CD14-positive monocyte (primary cell): ENCODE measurements around the gene CCDC12. TPM values are rescaled to one million over a fixed set of nuclear protein-coding genes. Genes with fewer than 3 reads are reported as not detected.

ENCODE experiments used
- DNase-seq, 3 donors: peaks; one replicate each; pipeline ENCODE4 v3.0.0-alpha.2; 2011 to 2022
- H2AFZ ChIP-seq: 2 replicates; pipeline ENCODE4 v1.6.0; 2012; ENCODE audit warnings: mild to moderate bottlenecking, low read depth, low read length, inconsistent platforms; ENCODE audit not compliant: insufficient read depth, poor library complexity, severe bottlenecking
- H3K27ac ChIP-seq, 2 donors: 1 replicate in 1 of 2; 2 replicates in 1 of 2; pipeline ENCODE4 v1.5.1; 2012 to 2013; ENCODE audit warnings: low read length in 2 of 2, control low read depth in 1 of 2, inconsistent platforms in 1 of 2, low read depth in 1 of 2, mild to moderate bottlenecking in 1 of 2
- H3K27me3 ChIP-seq, 2 donors: one replicate each; pipeline versions ENCODE4 v1.6.0 to v1.6.1; 2011 to 2013; ENCODE audit warnings: low read length in 2 of 2; ENCODE audit not compliant: control insufficient read depth in 2 of 2, insufficient read depth in 2 of 2
- H3K36me3 ChIP-seq, 2 donors: replicated peaks in 1 of 2; 1 replicate in 1 of 2; 2 replicates in 1 of 2; pipeline versions ENCODE4 v1.5.1 to v1.6.1; 2012 to 2013; ENCODE audit warnings: low read length in 2 of 2, control low read depth in 1 of 2, inconsistent platforms in 1 of 2, mild to moderate bottlenecking in 1 of 2; ENCODE audit not compliant: insufficient read depth in 2 of 2, control insufficient read depth in 1 of 2
- H3K4me1 ChIP-seq, 2 donors: 1 replicate in 1 of 2; 2 replicates in 1 of 2; pipeline versions ENCODE4 v1.5.1 to v1.6.1; 2012 to 2013; ENCODE audit warnings: low read length in 2 of 2, control low read depth in 1 of 2, inconsistent platforms in 1 of 2, mild to moderate bottlenecking in 1 of 2, moderate library complexity in 1 of 2; ENCODE audit not compliant: insufficient read depth in 2 of 2, control insufficient read depth in 1 of 2
- H3K4me2 ChIP-seq: replicated peaks from 2 replicates; pipeline ENCODE3; 2012; ENCODE audit warnings: low read length, moderate library complexity, mild to moderate bottlenecking; ENCODE audit not compliant: poor library complexity, severe bottlenecking; ENCODE audit errors: extremely low read depth
- H3K4me3 ChIP-seq, 3 experiments: fragments of 200-600 bp in 1 of 3; sonication (generic) in 1 of 3; replicated peaks in 1 of 3; 1 replicate in 2 of 3; 2 replicates in 1 of 3; pipeline ENCODE4 v1.5.1; 2011 to 2013; ENCODE audit warnings: low read length in 3 of 3, mild to moderate bottlenecking in 3 of 3, control low read depth in 2 of 3, low read depth in 2 of 3, inconsistent platforms in 1 of 3, moderate library complexity in 1 of 3
- H3K79me2 ChIP-seq: 2 replicates; pipeline ENCODE4 v1.6.0; 2012; ENCODE audit warnings: mild to moderate bottlenecking, control low read depth, inconsistent platforms, low read length, moderate library complexity; ENCODE audit not compliant: insufficient read depth
- H3K9ac ChIP-seq: 2 replicates; pipeline ENCODE4 v1.6.0; 2017; ENCODE audit warnings: low read length, mild to moderate bottlenecking; ENCODE audit not compliant: insufficient read depth, poor library complexity, severe bottlenecking
- H3K9me3 ChIP-seq, 2 donors: replicated peaks in 1 of 2; 1 replicate in 1 of 2; 2 replicates in 1 of 2; pipeline versions ENCODE4 v1.5.1 to v1.6.1; 2012 to 2013; ENCODE audit warnings: low read length in 2 of 2, control low read depth in 1 of 2; ENCODE audit not compliant: control insufficient read depth in 1 of 2, insufficient read depth in 1 of 2
- H4K20me1 ChIP-seq: 2 replicates; pipeline ENCODE4 v1.6.0; 2012; ENCODE audit warnings: mild to moderate bottlenecking, low read length, control low read depth, moderate library complexity; ENCODE audit not compliant: insufficient read depth
- H3K27ac Mint-ChIP-seq, 7 donors: one replicate each; pipeline ENCODE4 v1.8.0; 2020; ENCODE audit warnings: mild to moderate bottlenecking in 7 of 7, mixed read lengths in 7 of 7, moderate library complexity in 6 of 7, inconsistent platforms in 2 of 7
- H3K27me3 Mint-ChIP-seq, 3 donors: one replicate each; pipeline ENCODE4 v1.8.0; 2021 to 2022; ENCODE audit warnings: low read depth in 3 of 3, mild to moderate bottlenecking in 3 of 3, mixed read lengths in 3 of 3, moderate library complexity in 3 of 3, inconsistent platforms in 1 of 3
- H3K36me3 Mint-ChIP-seq, 2 donors: one replicate each; pipeline ENCODE4 v1.8.0; 2020; ENCODE audit warnings: mixed read lengths in 2 of 2, inconsistent platforms in 1 of 2, mild to moderate bottlenecking in 1 of 2
- H3K4me1 Mint-ChIP-seq: one replicate; pipeline ENCODE4 v1.8.0; 2020; ENCODE audit warnings: mild to moderate bottlenecking, mixed read lengths
- H3K4me3 Mint-ChIP-seq, 2 donors: one replicate each; pipeline ENCODE4 v1.8.0; 2020; ENCODE audit warnings: mild to moderate bottlenecking in 2 of 2, mixed read lengths in 2 of 2, moderate library complexity in 1 of 2
- H3K9me3 Mint-ChIP-seq, 7 donors: one replicate each; pipeline ENCODE4 v1.8.0; 2020 to 2022; ENCODE audit warnings: mixed read lengths in 7 of 7, mild to moderate bottlenecking in 6 of 7, moderate library complexity in 6 of 7, inconsistent platforms in 2 of 7
- CTCF ChIP-seq: fragments of 200-600 bp; IDR thresholded peaks from one replicate; pipeline ENCODE4 v1.8.0; 2022; ENCODE audit warnings: antibody characterized with exemption, mild to moderate bottlenecking
- WGBS: methylation state at CpG from one replicate; pipeline ENCODE4 v1.1.5; 2013; ENCODE audit warnings: missing lambda C conversion rate; ENCODE audit not compliant: insufficient coverage; 5-methylcytosine and 5-hydroxymethylcytosine counted together
- intact Hi-C, 2 donors: fragments of 100-400 bp; cut with micrococcal nuclease; formaldehyde crosslinking; loops; one replicate each; pipeline versions ENCODE4 v1.15.0 to v1.15.1; 2023
- polyA plus RNA-seq, 3 donors: library from polyadenylated mRNA; depleted of rRNA in 1 of 3; unstranded in 2 of 3; stranded (reverse) in 1 of 3; fragments of 300-500 nt in 2 of 3; fragments of >200 nt in 1 of 3; fragmentation: Illumina TruSeq in 2 of 3; gene quantifications; 1 replicate in 2 of 3; 2 replicates in 1 of 3; pipeline ENCODE4 v1.2.3, GENCODE V29; 2012 to 2021

CCDC12 gene
- polyA plus RNA-seq, 3 donors: 50.1 to 70.7 (median 55.8) TPM

GRCh38 chr3:46883054-46883829 lies 93.3 kb downstream of the CCDC12 start:
- Mint-ChIP-seq H3K4me1 (peaks cover 12% of the 10 kb centered on the region), H3K36me3 (peaks cover 0 to 13% of the 10 kb centered on the region in 2 donors), H3K27ac (no peak overlapping the region), H3K9me3 (peaks cover 0 to 14% (median 6%) of the 10 kb centered on the region in 7 donors), H3K4me3 (peak overlapping the region; percentile 81 to 93), H3K27me3 (peaks cover 59 to 81% (median 60%) of the 10 kb centered on the region in 3 donors)
- H3K9ac ChIP-seq: no peak overlapping the region
- no peak overlapping the region for H3K27ac ChIP-seq
- intact Hi-C loops: no loop called here
- H3K4me3 ChIP-seq: peak overlapping the region in 2 of 3 experiments; percentile 29 to 75
- peaks cover 28 to 64% of the 10 kb centered on the region in 2 donors for H3K27me3 ChIP-seq
- H3K79me2 ChIP-seq: no peaks in the 10 kb centered on the region
- no peak for TF ChIP-seq CTCF
- H3K4me1 ChIP-seq: peaks cover 12 to 19% of the 10 kb centered on the region in 2 donors
- WGBS: 9% methylated on average over 43 of the region's 78 CpGs
- H2AFZ ChIP-seq: peak overlapping the region; percentile 63
- no peaks in the 10 kb centered on the region for H3K36me3 ChIP-seq
- H3K9me3 ChIP-seq: peaks cover 0 to 8% of the 10 kb centered on the region in 2 donors
- no peak for DNase-seq
- no peaks in the 10 kb centered on the region for H4K20me1 ChIP-seq
- peak overlapping the region; percentile 85 for H3K4me2 ChIP-seq

GRCh38 chr3:46882377-46883053 lies 94.0 kb downstream of the CCDC12 start:
- Histone ChIP-seq H2AFZ (peak overlapping the region; percentile 63), H4K20me1 (no peaks in the 10 kb centered on the region), H3K9me3 (peaks cover 0 to 8% of the 10 kb centered on the region in 2 donors), H3K27me3 (peaks cover 28 to 61% of the 10 kb centered on the region in 2 donors), H3K79me2 (no peaks in the 10 kb centered on the region), H3K4me2 (peak overlapping the region; percentile 85), H3K4me1 (peaks cover 12 to 19% of the 10 kb centered on the region in 2 donors), H3K27ac (no peak overlapping the region), H3K4me3 (peak overlapping the region; percentile 7 to 75 (median 29)), H3K9ac (peak overlapping the region; percentile 54), H3K36me3 (no peaks in the 10 kb centered on the region)
- TF ChIP-seq CTCF: no peak
- Mint-ChIP-seq H3K4me3 (peak overlapping the region; percentile 81 to 93), H3K36me3 (peaks cover 0 to 13% of the 10 kb centered on the region in 2 donors), H3K9me3 (peaks cover 0 to 14% (median 6%) of the 10 kb centered on the region in 7 donors), H3K27me3 (peaks cover 59 to 79% (median 60%) of the 10 kb centered on the region in 3 donors), H3K27ac (peak overlapping the region in 1 of 7 donors; percentile 5), H3K4me1 (peaks cover 12% of the 10 kb centered on the region)
- peak; percentile 17 to 36 (median 29) for DNase-seq
- WGBS: under 1% methylated on average over 59 of the region's 72 CpGs
- intact Hi-C loops: no loop called here
